ENCODE data around the gene CREBRF. TPM values are rescaled to one million over a fixed set of nuclear protein-coding genes. Genes with fewer than 3 reads are reported as not detected.
A peak's percentile ranks its signal among the peaks of the same experiment; 100 is the strongest.

The CREBRF gene
- total and polyA plus RNA-seq, 2 of the 8 experiments (the other 6 are each of a cell fraction or from before 2014, with no cell fraction given): 1.2 to 4.7 TPM

DNA sequence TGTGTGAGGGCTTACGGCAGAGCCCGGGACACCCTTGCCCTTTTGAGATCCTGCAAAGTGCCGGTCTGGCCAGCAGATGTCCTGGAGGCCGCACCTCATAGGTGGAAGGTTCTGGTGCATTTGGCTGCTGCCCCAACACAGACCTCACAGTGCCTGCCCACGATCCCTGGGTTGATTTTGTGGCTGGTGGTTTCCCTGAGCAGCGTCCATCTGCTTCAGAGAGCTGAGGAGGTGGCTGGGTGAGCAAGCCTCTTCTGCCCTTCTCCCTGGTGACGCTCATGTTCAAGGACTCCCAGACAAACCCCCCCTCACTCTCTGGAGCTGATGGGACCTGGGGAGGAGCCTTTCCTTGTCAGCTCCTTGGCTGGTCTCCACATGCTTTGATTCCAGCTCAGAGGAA is 107.1 kb downstream of the CREBRF start:
- H2AFZ ChIP-seq (ENCODE audit: low read length): no peak overlapping the region
- peaks cover 0 to 7% (median under 1%) of the 10 kb centered on the region in 4 experiments; a peak in 3 of 8 replicates for H3K36me3 ChIP-seq (ENCODE audit: control insufficient read depth in 2 of 4, insufficient read depth in 4 of 4, low read length in 3 of 4)
- H2BK20ac ChIP-seq (ENCODE audit: low read length): no peak overlapping the region
- no peak overlapping the region for H4K8ac ChIP-seq (ENCODE audit: extremely low read depth, insufficient read depth, low read length)
- 90% methylated on average over 7 of the region's 7 CpGs; no CpG with 5 or more reads in 1 of the 2 experiments for WGBS, 2 experiments (ENCODE audit: extremely low coverage in 1 of 2, insufficient coverage in 1 of 2, insufficient read length in 1 of 2, insufficient replicate concordance in 2 of 2, low coverage in 1 of 2, low lambda C conversion rate in 2 of 2, missing lambda C conversion rate in 1 of 2)
- no peak overlapping the region for H3K18ac ChIP-seq (ENCODE audit: extremely low read depth, low read length)
- no peak overlapping the region for H3K23ac ChIP-seq (ENCODE audit: insufficient read length)
- H4K20me1 ChIP-seq (replicated peaks in 1 of 2; ENCODE audit: control insufficient read depth in 1 of 2, insufficient read depth in 2 of 2, low read length in 2 of 2): peaks cover 0 to 3% of the 10 kb centered on the region in 2 experiments
- no peak overlapping the region for H2BK12ac ChIP-seq (ENCODE audit: low read depth, low read length)
- FAIRE-seq (no peak), DNase-seq (ENCODE audit: low read depth in 1 of 2, low spot score in 2 of 2) (no peak)
- H3K23me2 ChIP-seq (ENCODE audit: low read depth, low read length): no peaks in the 10 kb centered on the region
- no peak overlapping the region for H4K91ac ChIP-seq (replicated peaks; ENCODE audit: insufficient read length, low read length)
- H3K79me2 ChIP-seq (ENCODE audit: control insufficient read depth in 1 of 2, insufficient read depth in 2 of 2, low read length in 2 of 2): no peaks in the 10 kb centered on the region
- H3K4ac ChIP-seq (replicated peaks; ENCODE audit: insufficient read length, low read depth, low read length): no peak overlapping the region
- no peaks in the 10 kb centered on the region for H3K9me3 ChIP-seq (ENCODE audit: insufficient read depth in 2 of 2, low read depth in 1 of 2, low read length in 1 of 2)
- no peak overlapping the region for H2BK120ac ChIP-seq (replicated peaks; ENCODE audit: low read depth, low read length)
- no peak overlapping the region for H3K14ac ChIP-seq (ENCODE audit: insufficient read length)
- no peak overlapping the region for H4K5ac ChIP-seq (ENCODE audit: insufficient read length, low read depth, low read length)
- H3K4me3 ChIP-seq (ENCODE audit: extremely low read depth in 1 of 4, insufficient read depth in 2 of 4, low read depth in 3 of 4, low read length in 4 of 4): no peak overlapping the region
- H3K79me1 ChIP-seq (ENCODE audit: low read depth, low read length): no peaks in the 10 kb centered on the region
- H3K27ac ChIP-seq (ENCODE audit: low read depth, low read length): no peak overlapping the region
- POLR2A ChIA-PET (ENCODE audit: partially characterized antibody): no interaction called here
- no peak overlapping the region for H2BK5ac ChIP-seq (ENCODE audit: low read depth, low read length)
- no peak overlapping the region for H3K56ac ChIP-seq (replicated peaks; ENCODE audit: insufficient read length, low read depth, low read length)
- no peak overlapping the region for H3K4me2 ChIP-seq (ENCODE audit: insufficient read depth in 1 of 2, low read depth in 2 of 2, low read length in 2 of 2)
- CTCF ChIA-PET (ENCODE audit: partially characterized antibody): interaction anchor here (0.6 to 3.5 kb wide), 17 partner anchors 9 to 683 kb away, joined by 3 to 13 read pairs (median 4); partner anchors contain the start of gene BNIP1
- no peaks in the 10 kb centered on the region for H3K27me3 ChIP-seq (replicated peaks in 1 of 4; ENCODE audit: control insufficient read depth in 3 of 4, extremely low read depth in 1 of 4, insufficient read depth in 3 of 4, low read length in 3 of 4)
- H3K4me1 ChIP-seq (replicated peaks in 1 of 4; ENCODE audit: control insufficient read depth in 3 of 4, insufficient read depth in 4 of 4, low read length in 3 of 4): no peaks in the 10 kb centered on the region
- no peak overlapping the region for H3K9ac ChIP-seq (replicated peaks in 1 of 4; ENCODE audit: extremely low read depth in 1 of 4, low read depth in 3 of 4, low read length in 3 of 4)
- no peak overlapping the region for H2BK15ac ChIP-seq (ENCODE audit: low read length)
- no peak overlapping the region for H2AK5ac ChIP-seq (ENCODE audit: low read depth, low read length)
- TF ChIP-seq, protein P1, sequence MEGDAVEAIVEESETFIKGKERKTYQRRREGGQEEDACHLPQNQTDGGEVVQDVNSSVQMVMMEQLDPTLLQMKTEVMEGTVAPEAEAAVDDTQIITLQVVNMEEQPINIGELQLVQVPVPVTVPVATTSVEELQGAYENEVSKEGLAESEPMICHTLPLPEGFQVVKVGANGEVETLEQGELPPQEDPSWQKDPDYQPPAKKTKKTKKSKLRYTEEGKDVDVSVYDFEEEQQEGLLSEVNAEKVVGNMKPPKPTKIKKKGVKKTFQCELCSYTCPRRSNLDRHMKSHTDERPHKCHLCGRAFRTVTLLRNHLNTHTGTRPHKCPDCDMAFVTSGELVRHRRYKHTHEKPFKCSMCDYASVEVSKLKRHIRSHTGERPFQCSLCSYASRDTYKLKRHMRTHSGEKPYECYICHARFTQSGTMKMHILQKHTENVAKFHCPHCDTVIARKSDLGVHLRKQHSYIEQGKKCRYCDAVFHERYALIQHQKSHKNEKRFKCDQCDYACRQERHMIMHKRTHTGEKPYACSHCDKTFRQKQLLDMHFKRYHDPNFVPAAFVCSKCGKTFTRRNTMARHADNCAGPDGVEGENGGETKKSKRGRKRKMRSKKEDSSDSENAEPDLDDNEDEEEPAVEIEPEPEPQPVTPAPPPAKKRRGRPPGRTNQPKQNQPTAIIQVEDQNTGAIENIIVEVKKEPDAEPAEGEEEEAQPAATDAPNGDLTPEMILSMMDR (IDR thresholded peaks at IDR 0.05; ENCODE audit: control extremely low read depth in 1 of 3, insufficient read depth in 1 of 3, low read depth in 1 of 3, low read length in 3 of 3): peak in 2 of 3 experiments; percentile 9 to 28; a peak in 2 of 4 replicates
- TF ChIP-seq TAF7 (optimal IDR thresholded peaks at IDR 0.05; ENCODE audit: borderline replicate concordance, low read depth, low read length) (no peak), POLR2A (IDR thresholded peaks at IDR 0.05; ENCODE audit: control extremely low read depth in 1 of 2, low read depth in 2 of 2, low read length in 2 of 2) (no peak), BCL11A (IDR thresholded peaks at IDR 0.05; ENCODE audit: low read depth in 2 of 2, low read length in 2 of 2) (no peak), RNF2 (IDR thresholded peaks at IDR 0.05; ENCODE audit: borderline replicate concordance, low read depth, low read length, missing control alignments, poor library complexity, severe bottlenecking) (no peak), RAD21 (IDR thresholded peaks at IDR 0.05 in 1 of 2, conservative IDR thresholded peaks at IDR 0.05 in 1 of 2; ENCODE audit: low read depth in 2 of 2, low read length in 2 of 2) (peak in 1 of 2 experiments; percentile 42; a peak in 2 of 4 replicates), NRF1 (IDR thresholded peaks at IDR 0.05; ENCODE audit: low read depth, low read length) (no peak)
- TF ChIP-seq, protein P2, sequence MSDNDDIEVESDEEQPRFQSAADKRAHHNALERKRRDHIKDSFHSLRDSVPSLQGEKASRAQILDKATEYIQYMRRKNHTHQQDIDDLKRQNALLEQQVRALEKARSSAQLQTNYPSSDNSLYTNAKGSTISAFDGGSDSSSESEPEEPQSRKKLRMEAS (IDR thresholded peaks at IDR 0.05): no peak
- TF ChIP-seq, protein P3, sequence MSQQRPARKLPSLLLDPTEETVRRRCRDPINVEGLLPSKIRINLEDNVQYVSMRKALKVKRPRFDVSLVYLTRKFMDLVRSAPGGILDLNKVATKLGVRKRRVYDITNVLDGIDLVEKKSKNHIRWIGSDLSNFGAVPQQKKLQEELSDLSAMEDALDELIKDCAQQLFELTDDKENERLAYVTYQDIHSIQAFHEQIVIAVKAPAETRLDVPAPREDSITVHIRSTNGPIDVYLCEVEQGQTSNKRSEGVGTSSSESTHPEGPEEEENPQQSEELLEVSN (IDR thresholded peaks at IDR 0.05): no peak

Measured in H1 (cell line).